ENCODE results near the gene CYP11A1. TPM values are rescaled to one million over a fixed set of nuclear protein-coding genes. Genes with fewer than 3 reads are reported as not detected.

Gene CYP11A1
- total RNA-seq, 4 donors from 2014 or later, result 1.3 to 17.0 (median 9.5) TPM

GRCh38 chr15:74314795-74315438 is 52.5 kb downstream of the CYP11A1 start:
- intact Hi-C loops (cut with DNase I), result no loop called here
- TF ChIP-seq POLR2A (IDR thresholded peaks at IDR 0.05) (no peak), CTCF (IDR thresholded peaks at IDR 0.05) (no peak)
- H3K4me3 ChIP-seq, result no peak overlapping the region
- H3K36me3 ChIP-seq, result no peaks in the 10 kb centered on the region
- WGBS, 2 donors, result 96% methylated on average over 5 of the region's 13 CpGs; no CpG with 5 or more reads in 1 of the 2 donors
- H3K27me3 ChIP-seq, result peaks cover 0 to 12% (median 0%) of the 10 kb centered on the region in 4 donors
- peaks cover 5 to 54% (median 13%) of the 10 kb centered on the region in 3 donors for H3K4me1 ChIP-seq
- no peak overlapping the region for H3K27ac ChIP-seq
- H3K9me3 ChIP-seq, result no peaks in the 10 kb centered on the region
- DNase-seq, result no peak

GRCh38 chr15:74313889-74314288 is 53.6 kb downstream of the CYP11A1 start:
- Histone ChIP-seq H3K9me3 (no peaks in the 10 kb centered on the region), H3K27ac (no peak overlapping the region), H3K4me3 (no peak overlapping the region), H3K27me3 (peaks cover 0 to 21% (median 0%) of the 10 kb centered on the region in 4 donors), H3K36me3 (no peaks in the 10 kb centered on the region), H3K4me1 (peaks cover 4 to 44% (median 5%) of the 10 kb centered on the region in 3 donors)
- no peak for DNase-seq
- 75 to 82% methylated on average over 5 to 6 of the region's 7 CpGs for WGBS, 2 donors
- intact Hi-C loops (cut with DNase I), result no loop called here
- TF ChIP-seq CTCF (IDR thresholded peaks at IDR 0.05) (no peak), POLR2A (IDR thresholded peaks at IDR 0.05) (no peak)

GRCh38 chr15:74312445-74313007 is 54.9 kb downstream of the CYP11A1 start:
- H3K4me3 ChIP-seq, result no peak overlapping the region
- peaks cover 0 to 30% (median 5%) of the 10 kb centered on the region in 3 donors for H3K4me1 ChIP-seq
- H3K27ac ChIP-seq, result no peak overlapping the region
- WGBS, 2 donors, result 69 to 85% methylated on average over 7 to 9 of the region's 9 CpGs
- H3K27me3 ChIP-seq, result peaks cover 0 to 35% (median 0%) of the 10 kb centered on the region in 4 donors
- H3K9me3 ChIP-seq, result no peaks in the 10 kb centered on the region
- TF ChIP-seq CTCF (IDR thresholded peaks at IDR 0.05) (no peak), POLR2A (IDR thresholded peaks at IDR 0.05) (no peak)
- no peaks in the 10 kb centered on the region for H3K36me3 ChIP-seq
- DNase-seq, result no peak
- intact Hi-C loops (cut with DNase I), result no loop called here

- Histone ChIP-seq H3K4me1 (peaks cover 0 to 24% (median 5%) of the 10 kb centered on the region in 3 donors), H3K9me3 (no peaks in the 10 kb centered on the region), H3K4me3 (no peak overlapping the region), H3K36me3 (no peaks in the 10 kb centered on the region), H3K27me3 (peaks cover 0 to 41% (median 0%) of the 10 kb centered on the region in 4 donors), H3K27ac (no peak overlapping the region)
- no peak for DNase-seq
- 62 to 69% methylated on average over 6 to 12 of the region's 13 CpGs for WGBS, 2 donors
- TF ChIP-seq POLR2A (IDR thresholded peaks at IDR 0.05), result no peak
- peak in 1 of 6 experiments; percentile 8 for TF ChIP-seq CTCF (IDR thresholded peaks at IDR 0.05)
- intact Hi-C loops (cut with DNase I), result no loop called here
Observed at GRCh38 chr15:74311734-74312444, 55.6 kb downstream of the CYP11A1 start.

All from esophagus squamous epithelium (tissue), 5 donors.